Measurements from ENCODE around the gene TRIM40.

DNA sequence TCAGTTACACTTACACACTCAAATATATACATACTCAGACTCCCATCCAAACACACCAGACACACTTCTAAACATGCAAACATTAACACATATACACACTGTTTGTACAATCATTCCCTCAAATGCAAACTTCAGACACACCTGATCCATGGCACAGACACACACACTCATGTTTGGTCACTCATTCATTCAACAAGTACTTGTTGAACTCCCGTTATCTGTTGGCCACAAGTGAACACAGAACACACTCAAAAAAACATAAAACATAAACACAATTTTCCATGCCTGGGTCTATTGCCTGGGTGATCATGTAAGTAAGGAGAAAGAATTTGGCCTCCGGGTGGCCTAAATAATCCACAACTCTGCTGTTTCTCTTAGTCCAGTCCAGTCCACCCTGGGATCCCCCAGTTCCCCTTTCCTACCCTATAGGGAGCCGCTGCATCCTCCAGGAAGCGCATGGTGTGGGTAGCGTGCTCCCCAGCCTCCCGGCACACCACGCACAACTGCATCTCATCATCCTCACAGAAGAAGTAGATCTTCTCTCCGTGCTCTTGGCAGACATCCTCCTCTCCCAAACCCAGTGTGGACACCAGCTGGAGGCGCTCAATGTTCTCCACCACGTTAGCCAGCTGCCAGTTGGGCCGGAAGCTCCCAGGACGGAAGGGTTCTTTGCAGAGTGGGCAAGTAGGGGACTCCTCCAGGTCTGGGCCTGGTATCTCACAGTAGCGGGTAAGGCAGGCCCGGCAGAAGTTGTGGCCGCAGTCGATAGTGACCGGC is 24.3 kb downstream of the TRIM40 start:
- TF ChIP-seq POLR2A (IDR thresholded peaks at IDR 0.05) (no peak), EP300 (IDR thresholded peaks at IDR 0.05) (no peak)
- TF ChIP-seq, protein P1, sequence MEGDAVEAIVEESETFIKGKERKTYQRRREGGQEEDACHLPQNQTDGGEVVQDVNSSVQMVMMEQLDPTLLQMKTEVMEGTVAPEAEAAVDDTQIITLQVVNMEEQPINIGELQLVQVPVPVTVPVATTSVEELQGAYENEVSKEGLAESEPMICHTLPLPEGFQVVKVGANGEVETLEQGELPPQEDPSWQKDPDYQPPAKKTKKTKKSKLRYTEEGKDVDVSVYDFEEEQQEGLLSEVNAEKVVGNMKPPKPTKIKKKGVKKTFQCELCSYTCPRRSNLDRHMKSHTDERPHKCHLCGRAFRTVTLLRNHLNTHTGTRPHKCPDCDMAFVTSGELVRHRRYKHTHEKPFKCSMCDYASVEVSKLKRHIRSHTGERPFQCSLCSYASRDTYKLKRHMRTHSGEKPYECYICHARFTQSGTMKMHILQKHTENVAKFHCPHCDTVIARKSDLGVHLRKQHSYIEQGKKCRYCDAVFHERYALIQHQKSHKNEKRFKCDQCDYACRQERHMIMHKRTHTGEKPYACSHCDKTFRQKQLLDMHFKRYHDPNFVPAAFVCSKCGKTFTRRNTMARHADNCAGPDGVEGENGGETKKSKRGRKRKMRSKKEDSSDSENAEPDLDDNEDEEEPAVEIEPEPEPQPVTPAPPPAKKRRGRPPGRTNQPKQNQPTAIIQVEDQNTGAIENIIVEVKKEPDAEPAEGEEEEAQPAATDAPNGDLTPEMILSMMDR (IDR thresholded peaks at IDR 0.05), result no peak
